Measurements from ENCODE around the gene GOT2. TPM values are rescaled to one million over a fixed set of nuclear protein-coding genes. Genes with fewer than 3 reads are reported as not detected.
"Not testable (repeated sequence)": the region's sequence is repeated elsewhere in the genome, so short reads cannot be mapped to it uniquely, and the experiment has no call there.

Gene GOT2
- total and polyA plus RNA-seq, 2 donors (not counting 3 experiments of a cell fraction or from before 2014, with no cell fraction given), result 53.4 to 127 TPM

GRCh38 chr16:58692450-58692849 is 41.7 kb downstream of the GOT2 start:
- no peaks in the 10 kb centered on the region for H3K9me3 ChIP-seq (replicated peaks; ENCODE audit: control insufficient read depth, insufficient read depth, low read length)
- DNase-seq (ENCODE audit: low read depth, low spot score) (no peak), FAIRE-seq (no peak)
- dilution Hi-C loops (cut with MboI; ENCODE audit: extremely low pct_ligation_motif_present, low sequenced_read_pairs), result no loop called here
- H3K27ac ChIP-seq (ENCODE audit: insufficient read depth, low read depth, low read length), result no peak overlapping the region
- H3K36me3 ChIP-seq (ENCODE audit: control insufficient read depth in 2 of 2, extremely low read depth in 1 of 2, insufficient read depth in 2 of 2, low read length in 2 of 2), result no peaks in the 10 kb centered on the region
- no peak overlapping the region for H3K4me3 ChIP-seq (replicated peaks in 1 of 3; ENCODE audit: insufficient read depth in 1 of 3, low read depth in 1 of 3, low read length in 3 of 3)
- intact Hi-C loops (cut with micrococcal nuclease), result no loop called here
- CTCF ChIA-PET, result no interaction called here
- H3K9ac ChIP-seq (replicated peaks; ENCODE audit: extremely low read depth, insufficient read depth, low read length), result no peak overlapping the region
- H4K20me1 ChIP-seq (replicated peaks; ENCODE audit: control insufficient read depth, extremely low read depth, insufficient read depth, low read length), result no peaks in the 10 kb centered on the region
- no peaks in the 10 kb centered on the region for H3K4me1 ChIP-seq (ENCODE audit: control insufficient read depth, extremely low read depth, insufficient read depth, low read length)
- H3K9me1 ChIP-seq (replicated peaks; ENCODE audit: control insufficient read depth, extremely low read depth, insufficient read depth, low read length), result no peaks in the 10 kb centered on the region
- POLR2A ChIA-PET, result no interaction called here
- H3K4me2 ChIP-seq (ENCODE audit: insufficient read depth, low read length), result no peak overlapping the region
- H3K27me3 ChIP-seq (ENCODE audit: control insufficient read depth in 2 of 2, insufficient read depth in 2 of 2, low read length in 2 of 2), result no peaks in the 10 kb centered on the region
- no peak overlapping the region for H2AFZ ChIP-seq (ENCODE audit: low read depth, low read length)
- BruUV-seq (replicated peaks), result no TSS peak
- H3K79me2 ChIP-seq (ENCODE audit: control insufficient read depth, insufficient read depth, low read length), result no peaks in the 10 kb centered on the region
- no peak for TF ChIP-seq EZH2 (IDR thresholded peaks at IDR 0.05; ENCODE audit: borderline replicate concordance, low read depth, low read length, severe bottlenecking)
- TF ChIP-seq JUN (IDR thresholded peaks at IDR 0.05; ENCODE audit: borderline replicate concordance, insufficient read depth, insufficient read length, low read depth), result no peak
- no peak for TF ChIP-seq POLR2AphosphoS5 (IDR thresholded peaks at IDR 0.05; ENCODE audit: insufficient read depth, low read depth, low read length)
- no peak for TF ChIP-seq FOS (IDR thresholded peaks at IDR 0.05; ENCODE audit: borderline replicate concordance, insufficient read depth, low read length)
- TF ChIP-seq CTCF (IDR thresholded peaks at IDR 0.05; ENCODE audit: extremely low read depth in 1 of 2, insufficient read depth in 1 of 2, low read depth in 1 of 2, low read length in 2 of 2), result no peak
- TF ChIP-seq GATA2 (IDR thresholded peaks at IDR 0.05; ENCODE audit: insufficient read depth, insufficient read length, low read depth, low read length), result no peak
- no peak for TF ChIP-seq MYC (IDR thresholded peaks at IDR 0.05; ENCODE audit: low read depth, low read length)
- TF ChIP-seq POLR2A (IDR thresholded peaks at IDR 0.05; ENCODE audit: low read depth, low read length), result no peak

GRCh38 chr16:58686985-58687706 is 47.0 kb downstream of the GOT2 start:
- H4K20me1 ChIP-seq (replicated peaks; ENCODE audit: control insufficient read depth, extremely low read depth, insufficient read depth, low read length); POLR2A ChIA-PET; H3K9me3 ChIP-seq (replicated peaks; ENCODE audit: control insufficient read depth, insufficient read depth, low read length); DNase-seq (ENCODE audit: low read depth, low spot score); BruUV-seq (replicated peaks); intact Hi-C loops (cut with micrococcal nuclease); H2AFZ ChIP-seq (ENCODE audit: low read depth, low read length); H3K9ac ChIP-seq (replicated peaks; ENCODE audit: extremely low read depth, insufficient read depth, low read length); H3K4me3 ChIP-seq (replicated peaks in 1 of 3; ENCODE audit: insufficient read depth in 1 of 3, low read depth in 1 of 3, low read length in 3 of 3); H3K9me1 ChIP-seq (replicated peaks; ENCODE audit: control insufficient read depth, extremely low read depth, insufficient read depth, low read length); FAIRE-seq; H3K27ac ChIP-seq (ENCODE audit: insufficient read depth, low read depth, low read length); H3K36me3 ChIP-seq (ENCODE audit: control insufficient read depth in 2 of 2, extremely low read depth in 1 of 2, insufficient read depth in 2 of 2, low read length in 2 of 2); H3K4me2 ChIP-seq (ENCODE audit: insufficient read depth, low read length); dilution Hi-C loops (cut with MboI; ENCODE audit: extremely low pct_ligation_motif_present, low sequenced_read_pairs); H3K27me3 ChIP-seq (ENCODE audit: control insufficient read depth in 2 of 2, insufficient read depth in 2 of 2, low read length in 2 of 2): not testable (repeated sequence)
- CTCF ChIA-PET, result interaction anchor here (1.0 kb wide), 1 partner anchor 69 kb away, joined by 3 read pairs; no protein-coding TSS in a partner anchor
- Histone ChIP-seq H3K4me1 (ENCODE audit: control insufficient read depth, extremely low read depth, insufficient read depth, low read length) (peaks cover 10% of the 10 kb centered on the region), H3K79me2 (ENCODE audit: control insufficient read depth, insufficient read depth, low read length) (peaks cover 13% of the 10 kb centered on the region)

Measured in endothelial cell of umbilical vein (primary cell).